Measurements from ENCODE around the gene CAMK2D. TPM values are rescaled to one million over a fixed set of nuclear protein-coding genes. Genes with fewer than 3 reads are reported as not detected.

Gene CAMK2D
- total RNA-seq, 1 experiment from 2014 or later: 9.0 TPM

DNA sequence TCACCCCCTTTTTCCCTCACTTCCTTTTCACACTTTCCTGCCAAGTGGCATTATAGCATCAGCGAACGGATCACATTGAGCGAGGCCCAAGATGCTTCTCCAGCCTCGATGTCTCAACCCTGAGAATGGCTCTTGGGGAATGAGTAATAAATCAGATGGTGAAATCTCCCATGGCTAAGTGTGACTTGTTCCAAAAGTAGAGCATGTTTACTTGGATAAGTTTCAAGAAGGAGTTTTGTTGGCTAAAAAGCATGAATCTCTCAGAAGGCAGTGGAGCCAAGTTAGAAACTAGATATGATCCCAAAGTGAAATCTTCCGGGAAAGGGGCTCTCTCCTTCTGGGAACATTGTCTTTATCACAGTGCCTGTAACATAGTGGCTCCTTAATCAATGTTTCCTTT lies 316.3 kb downstream of the CAMK2D start:
- H4K20me1 ChIP-seq (ENCODE audit: control insufficient read depth, insufficient read depth, insufficient read length): no peaks in the 10 kb centered on the region
- Mint-ChIP-seq H3K9me3 (no peaks in the 10 kb centered on the region), H3K36me3 (ENCODE audit: insufficient read depth in 1 of 3, low read depth in 3 of 3) (no peaks in the 10 kb centered on the region), H3K27me3 (ENCODE audit: low read depth) (no peaks in the 10 kb centered on the region), H3K27ac (peak overlapping the region in 1 of 3 experiments; percentile 4; a peak in 2 of 7 replicates), H3K4me3 (no peak overlapping the region), H3K4me1 (peaks cover 6 to 21% of the 10 kb centered on the region in 2 experiments)
- H2AFZ ChIP-seq (ENCODE audit: low read length): no peak overlapping the region
- H3K9ac ChIP-seq (ENCODE audit: extremely low read depth, insufficient read length, low read length): no peak overlapping the region
- H4K8ac ChIP-seq (replicated peaks; ENCODE audit: insufficient read length, low read depth, low read length): no peak overlapping the region
- no peak overlapping the region for H2BK120ac ChIP-seq (ENCODE audit: low read depth, low read length, poor library complexity, severe bottlenecking)
- TF ChIP-seq CTCF (conservative IDR thresholded peaks at IDR 0.05): no peak
- no peak overlapping the region for H3K4me2 ChIP-seq (ENCODE audit: insufficient read depth, insufficient read length, low read length)
- no CpG with 5 or more reads among the region's 5 CpGs for WGBS (ENCODE audit: extremely low coverage, insufficient read length, low lambda C conversion rate)
- H3K18ac ChIP-seq (ENCODE audit: insufficient read length, low read depth, low read length): no peak overlapping the region
- H3K79me1 ChIP-seq (ENCODE audit: insufficient read depth, low read depth, low read length, poor library complexity, severe bottlenecking): no peaks in the 10 kb centered on the region
- H2BK12ac ChIP-seq (ENCODE audit: insufficient read length, low read depth, low read length): no peak overlapping the region
- H3K27ac ChIP-seq (ENCODE audit: insufficient read length, low read depth, low read length): no peak overlapping the region
- no peak overlapping the region for H3T11ph ChIP-seq (ENCODE audit: low read length)
- no peaks in the 10 kb centered on the region for H3K79me2 ChIP-seq (ENCODE audit: insufficient read depth, low read length)
- DNase-seq: no peak
- H3K56ac ChIP-seq (ENCODE audit: insufficient read length, low read depth, low read length): no peak overlapping the region
- H2BK5ac ChIP-seq (ENCODE audit: insufficient read length, low read length): no peak overlapping the region
- no peak overlapping the region for H4K5ac ChIP-seq (ENCODE audit: insufficient read length, low read depth, low read length)
- no peak overlapping the region for H2BK20ac ChIP-seq (ENCODE audit: low read depth, low read length, poor library complexity, severe bottlenecking)
- no peaks in the 10 kb centered on the region for H3K4me1 ChIP-seq (ENCODE audit: insufficient read depth, low read length)
- H3K14ac ChIP-seq (ENCODE audit: insufficient read depth, low read length): no peak overlapping the region
- no peak overlapping the region for H2BK15ac ChIP-seq (ENCODE audit: low read depth, low read length)
- no peak overlapping the region for H3K23ac ChIP-seq (ENCODE audit: insufficient read length, low read depth, low read length)
- no peak overlapping the region for H3K4ac ChIP-seq (ENCODE audit: low read depth, low read length)
- no peaks in the 10 kb centered on the region for H3K27me3 ChIP-seq (ENCODE audit: insufficient read depth, low read length)
- no peak overlapping the region for H2AK5ac ChIP-seq (ENCODE audit: insufficient read length, low read length)
- H3K23me2 ChIP-seq (ENCODE audit: insufficient read length, low read depth, low read length, poor library complexity, severe bottlenecking): no peaks in the 10 kb centered on the region
- H3K9me3 ChIP-seq (ENCODE audit: control insufficient read depth, low read depth, low read length): no peaks in the 10 kb centered on the region
- H4K91ac ChIP-seq (ENCODE audit: insufficient read length, low read depth, low read length): no peak overlapping the region
